ENCODE measurements around the gene APC2.
A peak's percentile ranks its signal among the peaks of the same experiment; 100 is the strongest.

APC2 gene

GRCh38 chr19:1450735-1451731 is 1.1 kb downstream of the APC2 start:
- no peak for DNase-seq

GRCh38 chr19:1451916-1452801 is 2.2 kb downstream of the APC2 start:
- no peak for DNase-seq

- no peak for DNase-seq
Observed at GRCh38 chr19:1452802-1453524, 3.0 kb downstream of the APC2 start.

DNA sequence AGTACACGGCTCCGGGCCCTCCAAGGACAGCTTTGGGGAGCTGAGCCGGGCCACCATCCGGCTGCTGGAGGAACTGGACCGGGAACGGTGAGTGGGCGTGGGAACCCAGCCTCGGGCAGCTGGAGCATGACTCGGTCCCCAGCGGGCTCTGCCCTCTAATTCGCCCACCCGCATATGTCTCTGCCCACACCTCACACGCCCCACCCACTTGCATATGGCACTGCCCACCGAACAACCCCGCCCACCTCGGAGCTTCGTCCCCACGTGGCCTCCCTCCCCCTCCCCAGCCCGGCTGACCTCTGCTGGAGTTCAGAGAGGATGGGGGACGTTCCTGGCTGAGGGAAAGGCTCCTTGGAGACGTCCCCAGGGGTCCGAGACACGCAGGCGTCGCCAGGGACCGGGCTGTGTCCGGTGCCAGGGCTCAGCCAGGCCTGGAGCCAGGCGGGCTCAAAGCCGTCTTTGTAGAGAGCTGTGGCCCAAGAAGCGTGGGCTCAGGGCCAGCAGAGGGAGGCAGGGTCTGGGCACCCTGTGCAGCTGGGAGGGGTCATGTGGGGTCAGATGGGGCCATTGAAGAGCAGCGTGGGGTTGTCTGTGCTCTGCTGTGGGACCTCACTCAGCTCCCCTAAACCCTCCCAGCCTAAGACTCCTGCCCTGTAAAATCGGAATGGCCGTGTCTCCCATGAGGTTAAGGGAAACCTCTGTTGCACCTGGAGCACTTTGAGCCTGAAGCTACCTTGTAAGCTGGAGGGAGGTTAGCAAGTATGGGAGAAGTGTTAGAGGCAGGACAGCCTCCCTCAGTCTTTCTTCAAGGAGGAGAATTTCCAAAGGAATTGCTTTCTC is 3.8 kb downstream of the APC2 start:
- no peak for DNase-seq

GRCh38 chr19:1455002-1455335 is 5.0 kb downstream of the APC2 start:
- DNase-seq = no peak

DNA sequence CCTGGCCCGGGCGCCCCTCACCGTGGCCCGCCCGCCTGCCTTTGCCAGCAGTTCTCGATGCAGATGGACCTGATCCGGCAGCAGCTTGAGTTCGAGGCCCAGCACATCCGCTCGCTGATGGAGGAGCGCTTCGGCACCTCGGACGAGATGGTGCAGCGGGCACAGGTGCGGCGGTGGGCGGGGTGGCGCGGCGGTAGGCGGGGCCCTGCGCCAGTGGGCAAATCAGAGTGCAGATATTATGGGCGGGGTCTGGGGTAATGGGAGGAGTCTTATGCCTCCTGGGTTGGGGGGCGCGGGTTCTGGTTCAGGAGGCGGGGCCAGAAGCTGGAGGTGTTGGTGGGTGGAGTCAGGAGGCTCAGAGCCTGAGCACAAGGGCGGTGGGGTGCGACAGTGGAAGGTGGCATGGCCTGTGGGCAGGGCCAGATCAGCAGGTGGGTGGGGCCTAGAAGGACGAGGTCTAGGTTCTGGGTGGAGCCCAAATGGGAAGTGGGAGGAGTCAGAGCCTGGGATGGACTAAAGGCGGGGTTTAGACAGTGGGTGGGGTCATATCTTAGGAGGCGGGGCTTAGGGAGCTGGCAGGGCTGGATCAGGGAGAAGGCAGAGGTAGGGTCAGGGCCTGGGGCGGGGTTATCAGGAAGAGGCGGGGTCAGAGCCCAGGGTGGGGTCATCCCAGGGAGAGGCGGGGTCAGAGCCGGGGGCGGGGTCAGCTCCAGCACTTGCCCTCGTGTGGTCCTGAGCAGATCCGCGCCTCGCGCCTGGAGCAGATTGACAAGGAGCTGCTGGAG is 5.6 kb downstream of the APC2 start:
- no peak for DNase-seq

- no peak for DNase-seq
Observed at GRCh38 chr19:1456121-1456900, 6.4 kb downstream of the APC2 start.

GRCh38 chr19:1457031-1457739 is 7.3 kb downstream of the APC2 start:
- DNase-seq = no peak

DNA sequence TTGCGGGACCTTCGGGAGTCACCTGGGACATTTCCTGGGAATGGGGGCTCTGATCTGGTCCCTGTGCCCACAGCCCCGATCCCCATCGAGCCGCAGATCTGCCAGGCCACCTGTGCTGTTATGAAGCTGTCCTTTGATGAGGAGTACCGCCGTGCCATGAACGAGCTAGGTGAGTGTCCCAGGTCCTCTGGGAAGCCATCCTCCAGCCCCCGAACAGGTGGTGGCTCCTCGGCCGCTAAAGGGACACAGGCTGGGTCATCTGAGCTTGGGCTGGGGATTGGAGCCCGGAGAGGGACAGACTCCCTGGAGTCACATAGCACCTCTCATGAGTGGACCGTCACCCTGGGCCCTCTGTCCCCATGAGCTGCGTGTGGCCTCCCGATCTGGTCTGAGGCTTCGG is 8.0 kb downstream of the APC2 start:
- DNase-seq = no peak

DNA sequence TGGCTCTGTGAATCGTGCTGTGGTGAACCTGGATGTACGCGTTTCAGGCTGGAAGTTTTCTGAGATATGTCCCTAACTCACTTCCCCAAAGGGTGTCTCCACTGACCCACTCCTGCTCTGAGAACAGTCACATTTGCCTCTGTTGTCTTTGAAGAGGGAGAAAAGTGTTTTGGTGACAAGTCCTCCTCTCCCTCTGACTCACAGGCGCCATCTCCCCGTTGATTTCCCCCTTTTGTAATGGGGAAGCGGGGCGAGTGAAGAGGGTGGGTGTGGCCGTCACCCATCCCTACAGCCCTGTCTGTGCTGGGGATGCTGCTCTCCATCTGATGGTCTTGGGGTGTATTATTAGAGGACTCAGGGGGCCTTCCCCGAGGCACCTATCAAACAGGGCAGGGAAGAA is 9.6 kb downstream of the APC2 start:
- DNase-seq = no peak

DNA sequence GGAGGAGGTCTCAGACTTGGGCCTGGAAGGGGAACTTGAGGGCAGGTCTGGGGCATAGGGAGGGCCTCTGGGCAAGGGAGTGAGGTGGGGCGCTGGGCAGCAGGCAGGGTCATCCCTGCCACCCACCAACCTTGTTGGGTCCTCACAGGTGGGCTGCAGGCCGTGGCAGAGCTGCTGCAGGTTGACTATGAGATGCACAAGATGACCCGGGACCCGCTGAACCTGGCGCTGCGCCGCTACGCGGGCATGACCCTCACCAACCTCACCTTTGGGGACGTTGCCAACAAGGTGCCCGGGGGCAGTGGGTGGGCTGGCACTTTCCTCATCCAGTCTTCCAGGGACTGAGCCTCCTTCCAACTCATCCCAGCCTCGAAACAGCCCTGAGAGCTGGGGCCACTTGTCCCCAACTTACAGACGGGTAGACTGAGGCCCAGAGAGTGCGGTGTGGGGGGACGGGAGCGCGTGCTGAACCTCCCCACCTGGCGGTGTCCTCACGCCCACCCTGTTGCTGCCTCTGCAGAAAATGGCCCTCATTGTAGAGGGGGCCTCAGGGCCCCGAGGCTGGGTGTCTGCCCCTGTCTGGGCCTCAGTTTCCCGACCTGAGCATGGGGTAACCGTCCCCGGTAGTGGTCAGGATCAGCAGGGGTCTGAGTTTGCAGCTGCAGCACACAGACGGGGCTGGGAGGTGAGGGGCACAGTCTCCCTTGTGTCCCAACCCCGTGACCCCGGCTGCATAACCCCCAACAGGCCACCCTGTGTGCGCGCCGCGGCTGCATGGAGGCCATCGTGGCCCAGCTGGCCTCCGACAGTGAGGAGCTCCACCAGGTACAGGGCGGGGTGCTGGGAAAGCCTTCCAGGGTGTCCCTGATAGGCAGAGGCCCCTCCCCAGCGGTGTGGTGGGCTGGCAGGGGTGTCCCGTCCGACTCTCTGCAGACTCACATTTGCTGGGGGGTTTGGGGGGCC is 10.4 kb downstream of the APC2 start:
- no peak for DNase-seq

DNA sequence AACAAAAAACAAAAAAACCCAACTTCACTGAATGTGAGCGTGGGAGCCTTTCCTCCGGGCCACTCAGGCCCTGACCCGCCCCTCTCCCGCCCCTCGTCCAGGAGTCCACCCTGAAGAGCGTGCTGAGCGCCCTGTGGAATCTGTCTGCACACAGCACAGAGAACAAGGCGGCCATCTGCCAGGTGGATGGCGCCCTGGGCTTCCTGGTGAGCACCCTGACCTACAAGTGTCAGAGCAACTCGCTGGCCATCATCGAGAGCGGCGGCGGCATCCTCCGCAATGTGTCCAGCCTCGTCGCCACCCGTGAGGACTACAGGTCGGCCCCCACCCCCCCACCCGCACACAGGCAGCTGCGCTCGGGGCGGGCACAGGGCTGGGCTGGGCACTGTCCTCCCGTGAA is 11.9 kb downstream of the APC2 start:
- DNase-seq = no peak

- peak; percentile 39 for DNase-seq
Observed at GRCh38 chr19:1465191-1466016, 15.5 kb downstream of the APC2 start.

DNA sequence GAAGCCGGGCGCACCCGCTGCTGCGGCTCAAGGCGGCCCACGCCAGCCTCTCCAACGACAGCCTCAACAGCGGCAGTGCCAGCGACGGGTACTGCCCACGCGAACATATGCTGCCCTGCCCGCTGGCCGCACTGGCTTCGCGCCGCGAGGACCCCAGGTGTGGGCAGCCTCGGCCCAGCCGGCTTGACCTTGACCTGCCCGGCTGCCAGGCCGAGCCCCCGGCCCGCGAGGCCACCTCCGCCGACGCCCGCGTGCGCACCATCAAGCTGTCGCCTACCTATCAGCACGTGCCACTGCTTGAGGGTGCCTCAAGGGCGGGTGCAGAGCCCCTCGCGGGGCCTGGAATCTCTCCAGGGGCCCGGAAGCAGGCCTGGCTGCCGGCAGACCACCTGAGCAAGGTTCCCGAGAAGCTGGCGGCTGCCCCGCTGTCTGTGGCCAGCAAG is 16.1 kb downstream of the APC2 start:
- DNase-seq = no peak

DNA sequence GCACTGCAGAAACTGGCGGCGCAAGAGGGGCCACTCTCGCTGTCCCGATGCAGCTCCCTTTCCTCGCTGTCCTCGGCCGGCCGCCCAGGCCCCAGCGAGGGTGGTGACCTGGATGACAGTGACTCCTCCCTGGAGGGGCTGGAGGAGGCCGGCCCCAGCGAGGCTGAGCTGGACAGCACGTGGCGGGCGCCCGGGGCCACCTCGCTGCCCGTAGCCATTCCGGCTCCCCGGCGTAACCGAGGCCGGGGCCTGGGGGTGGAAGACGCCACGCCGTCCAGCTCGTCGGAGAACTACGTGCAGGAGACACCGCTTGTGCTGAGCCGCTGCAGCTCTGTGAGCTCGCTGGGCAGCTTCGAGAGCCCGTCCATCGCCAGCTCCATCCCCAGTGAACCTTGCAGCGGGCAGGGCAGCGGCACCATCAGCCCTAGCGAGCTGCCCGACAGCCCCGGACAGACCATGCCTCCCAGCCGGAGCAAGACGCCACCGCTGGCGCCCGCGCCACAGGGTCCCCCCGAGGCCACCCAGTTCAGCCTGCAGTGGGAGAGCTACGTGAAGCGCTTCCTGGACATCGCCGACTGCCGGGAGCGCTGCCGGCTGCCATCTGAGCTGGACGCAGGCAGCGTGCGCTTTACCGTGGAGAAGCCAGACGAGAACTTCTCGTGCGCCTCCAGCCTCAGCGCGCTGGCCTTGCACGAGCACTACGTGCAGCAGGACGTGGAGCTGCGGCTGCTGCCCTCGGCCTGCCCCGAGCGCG is 16.7 kb downstream of the APC2 start:
- no peak for DNase-seq

DNA sequence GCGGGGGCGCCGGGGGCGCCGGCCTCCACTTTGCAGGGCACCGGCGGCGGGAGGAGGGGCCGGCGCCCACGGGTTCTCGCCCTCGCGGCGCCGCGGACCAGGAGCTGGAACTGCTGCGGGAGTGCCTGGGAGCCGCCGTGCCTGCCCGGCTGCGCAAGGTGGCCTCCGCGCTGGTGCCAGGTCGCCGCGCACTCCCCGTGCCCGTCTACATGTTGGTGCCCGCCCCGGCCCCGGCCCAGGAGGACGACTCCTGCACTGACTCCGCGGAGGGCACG is 17.2 kb downstream of the APC2 start:
- no peak for DNase-seq
